Uterus (tissue), 4 donors: ENCODE results near the gene ACSM3. TPM values are rescaled to one million over a fixed set of nuclear protein-coding genes. Genes with fewer than 3 reads are reported as not detected.

ENCODE experiments used
- DNase-seq, 2 donors: peaks; one replicate each; pipeline ENCODE4 v3.0.0-alpha.2; 2019 to 2020
- H3K27ac ChIP-seq, 2 donors: fragments of 200-600 bp; sonication (generic); 1 replicate in 1 of 2; 2 replicates in 1 of 2; pipeline ENCODE4 v1.5.1; 2016 to 2018
- H3K27me3 ChIP-seq, 2 donors: fragments of 200-600 bp; sonication (generic); one replicate each; pipeline ENCODE4 v1.5.1; 2018 to 2019; ENCODE audit warnings: control low read depth in 1 of 2
- H3K36me3 ChIP-seq, 2 donors: fragments of 200-600 bp; sonication (generic); one replicate each; pipeline ENCODE4 v1.5.1; 2019; ENCODE audit warnings: control low read depth in 1 of 2
- H3K4me1 ChIP-seq, 2 donors: fragments of 200-600 bp; sonication (generic); one replicate each; pipeline ENCODE4 v1.5.1; 2018 to 2019; ENCODE audit warnings: control low read depth in 1 of 2
- H3K4me3 ChIP-seq, 2 donors: fragments of 200-600 bp; sonication (generic); 1 replicate in 1 of 2; 2 replicates in 1 of 2; pipeline ENCODE4 v1.5.1; 2018 to 2019; ENCODE audit warnings: mild to moderate bottlenecking in 1 of 2
- H3K9me3 ChIP-seq, 2 donors: fragments of 200-600 bp; sonication (generic); one replicate each; pipeline ENCODE4 v1.5.1; 2019; ENCODE audit warnings: control low read depth in 1 of 2
- POLR2A ChIP-seq, 2 donors: fragments of 450-650 bp; IDR thresholded peaks; one replicate each; pipeline ENCODE4 v1.6.1; 2016; ENCODE audit warnings: antibody characterized with exemption in 2 of 2, mild to moderate bottlenecking in 1 of 2, moderate library complexity in 1 of 2
- intact Hi-C: fragments of 100-400 bp; cut with DNase I; formaldehyde crosslinking; loops from one replicate; pipeline ENCODE4 v1.15.1; 2023; ENCODE audit warnings: low total_unique reads
- total RNA-seq, 4 donors: library from RNA; depleted of rRNA in 3 of 4; stranded (reverse); fragments of >200 nt in 3 of 4; gene quantifications; one replicate each; pipeline versions ENCODE4 v1.1.0 to v1.2.4, GENCODE V29; 2014 to 2023
- TF ChIP-seq, protein P1 (sequence below), 4 experiments: fragments of 200-600 bp in 2 of 4; fragments of 450-650 bp in 2 of 4; sonication (generic) in 2 of 4; IDR thresholded peaks; one replicate each; pipeline ENCODE4 v1.5.1; 2016 to 2019; ENCODE audit warnings: antibody characterized with exemption in 4 of 4, mild to moderate bottlenecking in 2 of 4, moderate library complexity in 1 of 4
- donor health status: DM: yes; HTN: yes; CAD: no.

ACSM3 gene
- total RNA-seq, 4 donors from 2014 or later = 18.7 to 365 (median 175) TPM

- no peak overlapping the region for H3K27ac ChIP-seq
- H3K9me3 ChIP-seq = no peaks in the 10 kb centered on the region
- no peak for TF ChIP-seq POLR2A (IDR thresholded peaks at IDR 0.05)
- TF ChIP-seq, protein P1, sequence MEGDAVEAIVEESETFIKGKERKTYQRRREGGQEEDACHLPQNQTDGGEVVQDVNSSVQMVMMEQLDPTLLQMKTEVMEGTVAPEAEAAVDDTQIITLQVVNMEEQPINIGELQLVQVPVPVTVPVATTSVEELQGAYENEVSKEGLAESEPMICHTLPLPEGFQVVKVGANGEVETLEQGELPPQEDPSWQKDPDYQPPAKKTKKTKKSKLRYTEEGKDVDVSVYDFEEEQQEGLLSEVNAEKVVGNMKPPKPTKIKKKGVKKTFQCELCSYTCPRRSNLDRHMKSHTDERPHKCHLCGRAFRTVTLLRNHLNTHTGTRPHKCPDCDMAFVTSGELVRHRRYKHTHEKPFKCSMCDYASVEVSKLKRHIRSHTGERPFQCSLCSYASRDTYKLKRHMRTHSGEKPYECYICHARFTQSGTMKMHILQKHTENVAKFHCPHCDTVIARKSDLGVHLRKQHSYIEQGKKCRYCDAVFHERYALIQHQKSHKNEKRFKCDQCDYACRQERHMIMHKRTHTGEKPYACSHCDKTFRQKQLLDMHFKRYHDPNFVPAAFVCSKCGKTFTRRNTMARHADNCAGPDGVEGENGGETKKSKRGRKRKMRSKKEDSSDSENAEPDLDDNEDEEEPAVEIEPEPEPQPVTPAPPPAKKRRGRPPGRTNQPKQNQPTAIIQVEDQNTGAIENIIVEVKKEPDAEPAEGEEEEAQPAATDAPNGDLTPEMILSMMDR (IDR thresholded peaks at IDR 0.05) = no peak
- no peak for DNase-seq
- H3K36me3 ChIP-seq = no peaks in the 10 kb centered on the region
- H3K4me1 ChIP-seq = no peaks in the 10 kb centered on the region
- H3K4me3 ChIP-seq = no peak overlapping the region
- intact Hi-C loops = no loop called here
- no peaks in the 10 kb centered on the region for H3K27me3 ChIP-seq
Observed at GRCh38 chr16:20729141-20729540, 34.7 kb upstream of the ACSM3 start.

DNA sequence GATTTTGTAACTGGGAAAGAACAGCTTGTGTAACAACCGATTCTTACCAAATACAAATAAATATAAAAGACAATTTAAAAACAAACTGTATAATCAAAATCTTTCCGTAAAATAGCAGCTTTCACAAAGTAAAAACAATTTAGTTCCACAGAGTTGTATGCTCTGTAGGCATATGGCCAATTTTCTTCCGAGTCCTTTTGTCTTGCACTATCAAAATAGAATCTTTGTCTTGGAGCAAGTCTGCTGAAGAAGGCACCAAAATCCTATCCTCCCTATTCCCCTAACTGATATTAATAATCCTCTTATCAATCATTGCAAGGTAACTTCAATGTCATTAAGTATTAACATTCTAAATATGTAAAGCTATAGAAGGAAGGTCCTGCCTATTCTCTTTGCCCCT is 29.8 kb upstream of the ACSM3 start:
- DNase-seq = no peak
- intact Hi-C loops = no loop called here
- Histone ChIP-seq H3K4me3 (no peak overlapping the region), H3K27ac (peak overlapping the region in 1 of 2 donors; percentile 2), H3K27me3 (no peaks in the 10 kb centered on the region), H3K9me3 (no peaks in the 10 kb centered on the region), H3K36me3 (no peaks in the 10 kb centered on the region), H3K4me1 (no peaks in the 10 kb centered on the region)
- no peak for TF ChIP-seq POLR2A (IDR thresholded peaks at IDR 0.05)
- TF ChIP-seq, protein P1 (IDR thresholded peaks at IDR 0.05) = no peak

DNA sequence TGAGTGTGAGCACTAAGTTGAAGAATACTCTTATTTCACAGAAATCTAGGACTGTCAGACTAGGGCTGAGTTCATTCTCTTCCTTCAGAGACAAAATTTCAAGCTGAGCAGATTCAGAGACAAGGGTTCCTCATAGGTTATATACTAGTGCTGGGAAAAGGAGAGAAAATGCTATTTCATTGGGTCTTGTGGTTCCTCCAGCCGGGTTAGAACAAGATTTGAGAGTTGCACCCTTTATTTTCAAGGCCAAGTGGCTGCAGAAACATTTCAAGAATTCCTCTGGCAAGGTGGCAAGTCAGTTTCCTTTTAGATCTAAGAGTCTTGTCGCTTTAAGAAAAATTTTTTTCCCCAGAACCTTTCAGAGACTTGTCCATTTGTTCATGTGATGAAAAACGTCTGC is 29.0 kb upstream of the ACSM3 start:
- no peak for DNase-seq
- Histone ChIP-seq H3K27me3 (no peaks in the 10 kb centered on the region), H3K36me3 (no peaks in the 10 kb centered on the region), H3K9me3 (no peaks in the 10 kb centered on the region), H3K4me1 (peaks cover 0 to 5% of the 10 kb centered on the region in 2 donors), H3K4me3 (no peak overlapping the region), H3K27ac (peak overlapping the region in 1 of 2 donors; percentile 2)
- intact Hi-C loops = no loop called here
- TF ChIP-seq, protein P1 (IDR thresholded peaks at IDR 0.05) = no peak
- TF ChIP-seq POLR2A (IDR thresholded peaks at IDR 0.05) = no peak

DNA sequence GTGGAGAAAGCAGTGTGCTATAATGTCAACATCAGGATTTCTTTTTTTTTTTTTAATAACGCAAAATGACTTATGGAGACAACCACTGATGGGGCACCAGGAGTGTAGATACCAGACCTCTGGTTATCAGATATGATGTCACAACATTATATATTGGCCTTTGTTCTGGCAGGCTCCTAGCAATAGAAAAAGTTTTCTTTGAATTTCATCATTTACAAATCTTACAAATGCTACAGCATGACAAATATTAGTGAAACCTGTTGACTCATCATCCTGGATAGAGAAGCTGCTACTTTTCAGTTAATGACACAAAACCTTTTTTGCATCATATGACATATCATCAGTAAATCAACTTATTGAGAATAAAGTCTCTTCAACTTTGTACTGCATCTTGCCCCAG is 28.3 kb upstream of the ACSM3 start:
- no peak for TF ChIP-seq POLR2A (IDR thresholded peaks at IDR 0.05)
- TF ChIP-seq, protein P1 (IDR thresholded peaks at IDR 0.05) = no peak
- H3K27ac ChIP-seq = no peak overlapping the region
- intact Hi-C loops = no loop called here
- DNase-seq = no peak
- H3K27me3 ChIP-seq = no peaks in the 10 kb centered on the region
- H3K4me1 ChIP-seq = peaks cover 5 to 9% of the 10 kb centered on the region in 2 donors
- no peaks in the 10 kb centered on the region for H3K9me3 ChIP-seq
- H3K36me3 ChIP-seq = no peaks in the 10 kb centered on the region
- no peak overlapping the region for H3K4me3 ChIP-seq

DNA sequence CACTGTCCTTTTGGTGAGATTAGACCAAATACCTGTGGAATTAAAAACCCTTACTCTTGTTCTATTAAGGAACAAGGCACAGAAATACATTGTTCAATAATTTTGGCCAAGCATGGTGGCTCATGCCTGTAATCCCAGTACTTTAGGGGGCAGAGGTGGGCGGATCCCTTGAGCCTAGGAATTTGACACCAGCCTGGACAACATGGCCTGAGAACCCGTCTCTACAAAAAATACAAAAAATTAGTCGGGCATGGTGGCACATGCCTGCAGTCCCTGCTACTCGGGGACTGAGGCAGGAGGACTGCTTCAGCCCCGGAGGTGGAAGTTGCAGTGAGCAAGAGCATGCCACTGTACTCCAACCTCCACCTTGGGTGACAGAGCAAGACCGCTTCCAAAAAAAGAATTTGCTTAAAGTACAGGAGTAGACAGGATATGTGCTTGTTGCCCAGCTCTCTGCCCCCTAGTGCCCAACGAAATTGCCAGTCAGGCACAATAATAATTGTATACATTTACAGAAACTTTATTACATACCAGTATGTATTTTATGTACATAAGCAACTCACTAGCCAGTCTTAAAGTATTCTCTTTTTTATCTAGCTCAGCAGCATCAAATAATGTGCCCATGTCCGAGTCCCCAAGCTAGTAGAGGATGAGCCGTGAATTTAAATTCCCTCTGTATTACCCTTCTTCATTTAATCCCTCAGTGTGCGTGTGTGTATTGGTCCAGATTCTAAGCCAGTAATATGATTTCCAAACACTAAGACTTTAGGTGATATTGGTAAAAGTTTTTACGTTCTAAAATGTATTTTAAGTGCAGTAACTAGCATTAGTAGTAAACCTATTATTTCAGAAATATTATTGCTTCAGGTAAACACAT is 23.6 kb upstream of the ACSM3 start:
- H3K36me3 ChIP-seq = no peaks in the 10 kb centered on the region
- H3K4me1 ChIP-seq = peaks cover 5 to 9% of the 10 kb centered on the region in 2 donors
- H3K27ac ChIP-seq = peak overlapping the region; percentile 96 to 99
- no peaks in the 10 kb centered on the region for H3K9me3 ChIP-seq
- H3K4me3 ChIP-seq = peak overlapping the region; percentile 94 to 99
- intact Hi-C loops = no loop called here
- TF ChIP-seq, protein P1 (IDR thresholded peaks at IDR 0.05) = peak in 1 of 4 experiments; percentile 22
- no peak for TF ChIP-seq POLR2A (IDR thresholded peaks at IDR 0.05)
- no peaks in the 10 kb centered on the region for H3K27me3 ChIP-seq
- DNase-seq = peak in 1 of 2 donors; percentile 23
